Measurements from ENCODE around the gene CDC14B. TPM values are rescaled to one million over a fixed set of nuclear protein-coding genes. Genes with fewer than 3 reads are reported as not detected.
"Not testable (repeated sequence)": the region's sequence is repeated elsewhere in the genome, so short reads cannot be mapped to it uniquely, and the experiment has no call there.

CDC14B gene
- total RNA-seq, 1 experiment from 2014 or later = 11.4 TPM

- POLR2A ChIA-PET (ENCODE audit: unreplicated experiment) = no interaction called here
- Histone ChIP-seq H3K9ac (ENCODE audit: low read length) (no peak overlapping the region), H3K9me2 (replicated peaks; ENCODE audit: low read length) (no peaks in the 10 kb centered on the region), H2AFZ (ENCODE audit: low read length) (no peak overlapping the region), H3F3A (ENCODE audit: low read length, unreplicated experiment) (no peaks in the 10 kb centered on the region), H3K79me2 (ENCODE audit: low read length) (peaks cover 68% of the 10 kb centered on the region), H3K27me3 (ENCODE audit: low read length) (no peaks in the 10 kb centered on the region), H3K4me2 (ENCODE audit: low read length) (peak overlapping the region; percentile 89; the same call in 1 of the 2 replicates), H3K4me1 (ENCODE audit: insufficient read depth, low read length) (peaks cover 36% of the 10 kb centered on the region), H3K36me3 (ENCODE audit: low read depth, low read length) (no peaks in the 10 kb centered on the region), H4K20me1 (ENCODE audit: low read length) (peaks cover 5% of the 10 kb centered on the region; the same call in 1 of the 2 replicates), H3K9me3 (ENCODE audit: low read length) (no peaks in the 10 kb centered on the region), H3K4me3 (ENCODE audit: low read length) (no peak overlapping the region), H3K27ac (ENCODE audit: low read length) (no peak overlapping the region)
- intact Hi-C loops (cut with micrococcal nuclease) = loop anchor here (1.0 to 5.0 kb wide), 2 partner anchors 34 to 50 kb away; no protein-coding TSS in a partner anchor
- ATAC-seq (no peak), DNase-seq (no peak)
- BruUV-seq (replicated peaks) = no TSS peak
- CTCF ChIA-PET = no interaction called here
- TF ChIP-seq, protein P1, sequence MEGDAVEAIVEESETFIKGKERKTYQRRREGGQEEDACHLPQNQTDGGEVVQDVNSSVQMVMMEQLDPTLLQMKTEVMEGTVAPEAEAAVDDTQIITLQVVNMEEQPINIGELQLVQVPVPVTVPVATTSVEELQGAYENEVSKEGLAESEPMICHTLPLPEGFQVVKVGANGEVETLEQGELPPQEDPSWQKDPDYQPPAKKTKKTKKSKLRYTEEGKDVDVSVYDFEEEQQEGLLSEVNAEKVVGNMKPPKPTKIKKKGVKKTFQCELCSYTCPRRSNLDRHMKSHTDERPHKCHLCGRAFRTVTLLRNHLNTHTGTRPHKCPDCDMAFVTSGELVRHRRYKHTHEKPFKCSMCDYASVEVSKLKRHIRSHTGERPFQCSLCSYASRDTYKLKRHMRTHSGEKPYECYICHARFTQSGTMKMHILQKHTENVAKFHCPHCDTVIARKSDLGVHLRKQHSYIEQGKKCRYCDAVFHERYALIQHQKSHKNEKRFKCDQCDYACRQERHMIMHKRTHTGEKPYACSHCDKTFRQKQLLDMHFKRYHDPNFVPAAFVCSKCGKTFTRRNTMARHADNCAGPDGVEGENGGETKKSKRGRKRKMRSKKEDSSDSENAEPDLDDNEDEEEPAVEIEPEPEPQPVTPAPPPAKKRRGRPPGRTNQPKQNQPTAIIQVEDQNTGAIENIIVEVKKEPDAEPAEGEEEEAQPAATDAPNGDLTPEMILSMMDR (conservative IDR thresholded peaks at IDR 0.05; ENCODE audit: low read depth, low read length) = no peak
- TF ChIP-seq EZH2 (IDR thresholded peaks at IDR 0.05; ENCODE audit: low read length, unreplicated experiment) (no peak), EZH2phosphoT487 (IDR thresholded peaks at IDR 0.05; ENCODE audit: borderline replicate concordance, low read length) (no peak)
Observed at GRCh38 chr9:96616817-96617438, 2.7 kb downstream of the CDC14B start.

GRCh38 chr9:96615411-96615810 lies 4.2 kb downstream of the CDC14B start:
- Histone ChIP-seq H3K9me3 (ENCODE audit: low read length) (no peaks in the 10 kb centered on the region), H3K27ac (ENCODE audit: low read length) (no peak overlapping the region), H2AFZ (ENCODE audit: low read length) (no peak overlapping the region), H3F3A (ENCODE audit: low read length, unreplicated experiment) (no peaks in the 10 kb centered on the region), H3K9ac (ENCODE audit: low read length) (no peak overlapping the region), H3K79me2 (ENCODE audit: low read length) (peaks cover 83% of the 10 kb centered on the region), H4K20me1 (ENCODE audit: low read length) (peaks cover 5% of the 10 kb centered on the region; the same call in 1 of the 2 replicates), H3K36me3 (ENCODE audit: low read depth, low read length) (no peaks in the 10 kb centered on the region), H3K9me2 (replicated peaks; ENCODE audit: low read length) (no peaks in the 10 kb centered on the region), H3K27me3 (ENCODE audit: low read length) (no peaks in the 10 kb centered on the region), H3K4me2 (ENCODE audit: low read length) (no peak overlapping the region), H3K4me3 (ENCODE audit: low read length) (no peak overlapping the region), H3K4me1 (ENCODE audit: insufficient read depth, low read length) (peaks cover 42% of the 10 kb centered on the region)
- TF ChIP-seq EZH2 (IDR thresholded peaks at IDR 0.05; ENCODE audit: low read length, unreplicated experiment) (no peak), EZH2phosphoT487 (IDR thresholded peaks at IDR 0.05; ENCODE audit: borderline replicate concordance, low read length) (no peak)
- TF ChIP-seq, protein P1 (conservative IDR thresholded peaks at IDR 0.05; ENCODE audit: low read depth, low read length) = no peak
- POLR2A ChIA-PET (ENCODE audit: unreplicated experiment) = no interaction called here
- ATAC-seq = no peak
- BruUV-seq (replicated peaks) = no TSS peak
- intact Hi-C loops (cut with micrococcal nuclease) = loop anchor here (5.0 kb wide), 1 partner anchor 48 kb away; no protein-coding TSS in a partner anchor
- CTCF ChIA-PET = no interaction called here
- DNase-seq = no peak

GRCh38 chr9:96614664-96615063 lies 5.0 kb downstream of the CDC14B start:
- CTCF ChIA-PET; H3K9ac ChIP-seq (ENCODE audit: low read length); ATAC-seq; POLR2A ChIA-PET (ENCODE audit: unreplicated experiment); H3K9me2 ChIP-seq (replicated peaks; ENCODE audit: low read length); H3K4me3 ChIP-seq (ENCODE audit: low read length); H4K20me1 ChIP-seq (ENCODE audit: low read length); H3K36me3 ChIP-seq (ENCODE audit: low read depth, low read length); BruUV-seq (replicated peaks); H3K4me2 ChIP-seq (ENCODE audit: low read length); H2AFZ ChIP-seq (ENCODE audit: low read length); H3K9me3 ChIP-seq (ENCODE audit: low read length); DNase-seq; H3K27ac ChIP-seq (ENCODE audit: low read length); H3F3A ChIP-seq (ENCODE audit: low read length, unreplicated experiment); H3K27me3 ChIP-seq (ENCODE audit: low read length): not testable (repeated sequence)
- peaks cover 90% of the 10 kb centered on the region for H3K79me2 ChIP-seq (ENCODE audit: low read length)
- intact Hi-C loops (cut with micrococcal nuclease) = loop anchor here (5.0 kb wide), 1 partner anchor 47 kb away; no protein-coding TSS in a partner anchor
- peaks cover 37% of the 10 kb centered on the region for H3K4me1 ChIP-seq (ENCODE audit: insufficient read depth, low read length)

Measured in PC-3 (cell line).